GM12878 (cell line): ENCODE results near the gene CHRNA9. TPM values are rescaled to one million over a fixed set of nuclear protein-coding genes. Genes with fewer than 3 reads are reported as not detected.

Experiments used
- ATAC-seq: fragments of 200-7000 bp; cut with Tn5 transposase; 3 replicates; pipeline ENCODE4 v1.9.1; 2020; ENCODE audit warnings: mild to moderate bottlenecking, moderate library complexity
- BruUV-seq: library from RNA; stranded (reverse); fragments of 400-500 nt; replicated peaks from 2 replicates; lab custom pipeline; 2021; lab: Mats Ljungman, UMichigan
- CTCF ChIA-PET: fragments of 300-600 bp; sonication (Branson Sonifier 250); formaldehyde crosslinking; extraction: SDS; loops from one replicate; lab custom pipeline; 2021; ENCODE audit warnings: inconsistent platforms; lab: Yijun Ruan, JAX
- POLR2A ChIA-PET: fragments of 350-600 bp; formaldehyde crosslinking; extraction: SDS; loops from one replicate; lab custom pipeline; 2021; ENCODE audit warnings: inconsistent platforms; lab: Charles Lee
- RAD21 ChIA-PET: fragments of 300-600 bp; sonication (Branson Sonifier 250); formaldehyde crosslinking; loops from one replicate; lab custom pipeline; 2023; ENCODE audit warnings: antibody characterized with exemption; ENCODE audit not compliant: unreplicated experiment; lab: Charles Lee
- SMC1A ChIA-PET: fragments of 300-600 bp; sonication (Branson Sonifier 250); formaldehyde crosslinking; loops from one replicate; lab custom pipeline; 2023; ENCODE audit not compliant: unreplicated experiment, uncharacterized antibody; lab: Charles Lee
- DNase-seq: peaks from one replicate; pipeline ENCODE4 v3.0.0-alpha.2; 2011; ENCODE audit warnings: low read depth, low spot score
- FAIRE-seq: peaks from 3 replicates; lab custom pipeline; 2011; peaks lifted over from hg19 to GRCh38; lab: Jason Lieb, UNC
- H2AFZ ChIP-seq: 2 replicates; pipeline ENCODE4 v1.6.0; 2011; ENCODE audit warnings: low read depth, low read length, control low read depth; ENCODE audit not compliant: control insufficient read depth
- H3K27ac ChIP-seq: 2 replicates; pipeline ENCODE4 v1.5.1; 2011; ENCODE audit warnings: control low read depth; ENCODE audit not compliant: control insufficient read depth, insufficient read depth
- H3K27me3 ChIP-seq, 2 experiments: replicated peaks in 1 of 2; 2 replicates each; pipeline versions ENCODE4 v1.6.0 to v1.6.1; 2011; ENCODE audit warnings: low read length in 1 of 2; ENCODE audit not compliant: control insufficient read depth in 2 of 2, insufficient read depth in 2 of 2
- H3K36me3 ChIP-seq, 2 experiments: 2 replicates each; pipeline ENCODE4 v1.5.1; 2011; ENCODE audit warnings: low read length in 1 of 2; ENCODE audit not compliant: control insufficient read depth in 2 of 2, insufficient read depth in 2 of 2
- H3K4me1 ChIP-seq: 2 replicates; pipeline ENCODE4 v1.6.1; 2011; ENCODE audit warnings: mild to moderate bottlenecking, low read length, moderate library complexity, mixed read lengths; ENCODE audit not compliant: control insufficient read depth, insufficient read depth
- H3K4me2 ChIP-seq: 2 replicates; pipeline ENCODE4 v1.6.0; 2011; ENCODE audit warnings: control low read depth; ENCODE audit not compliant: control insufficient read depth, insufficient read depth
- H3K4me3 ChIP-seq: fragments of 200-600 bp; sonication (generic); 2 replicates; pipeline ENCODE4 v1.5.1; 2016
- H3K79me2 ChIP-seq: 2 replicates; pipeline ENCODE4 v1.6.0; 2011; ENCODE audit warnings: low read length; ENCODE audit not compliant: control insufficient read depth, insufficient read depth
- H3K9ac ChIP-seq: 2 replicates; pipeline ENCODE4 v1.8.0; 2011; ENCODE audit warnings: low read length, control low read depth, mixed read lengths; ENCODE audit not compliant: control insufficient read depth, insufficient read depth
- H3K9me3 ChIP-seq: replicated peaks from 3 replicates; pipeline ENCODE4 v1.5.1; 2011; ENCODE audit warnings: mild to moderate bottlenecking, low read length; ENCODE audit not compliant: control insufficient read depth, insufficient read depth
- H4K20me1 ChIP-seq: 2 replicates; pipeline ENCODE4 v1.6.0; 2011; ENCODE audit not compliant: control insufficient read depth, insufficient read depth
- PAX5 ChIP-seq: IDR thresholded peaks from 2 replicates; pipeline ENCODE4 v1.6.1; 2011; ENCODE audit warnings: low read depth, low read length, borderline replicate concordance
- RAD51 ChIP-seq: fragments of 450-650 bp; IDR thresholded peaks from 2 replicates; pipeline ENCODE4 v1.6.1; 2016; ENCODE audit warnings: moderate library complexity, mild to moderate bottlenecking, inconsistent platforms
- TARDBP ChIP-seq: IDR thresholded peaks from 2 replicates; pipeline ENCODE4 v1.6.1; 2016; ENCODE audit warnings: borderline replicate concordance
- TCF12 ChIP-seq: IDR thresholded peaks from 2 replicates; pipeline ENCODE4 v1.6.1; 2011; ENCODE audit warnings: low read depth, mild to moderate bottlenecking, low read length
- WGBS: methylation state at CpG from one replicate; pipeline ENCODE4 v1.1.6; 2016; ENCODE audit warnings: low lambda C conversion rate; ENCODE audit not compliant: insufficient replicate concordance, insufficient coverage; ENCODE audit errors: missing lambda C conversion rate; 5-methylcytosine and 5-hydroxymethylcytosine counted together
- in situ Hi-C: fragments of 300-500 bp; cut with MboI; formaldehyde crosslinking; loops from 9 replicates; pipeline ENCODE4 v1.14.3; 2018; ENCODE audit warnings: mixed read lengths
- intact Hi-C: fragments of 100-400 bp; cut with micrococcal nuclease; formaldehyde crosslinking; loops from one replicate; pipeline ENCODE4 v1.14.2; 2022; ENCODE audit not compliant: unreplicated experiment
- polyA plus RNA-seq, 11 experiments: library from polyadenylated mRNA; depleted of rRNA in 4 of 11; unstranded in 6 of 11; stranded (reverse) in 5 of 11; fragments of >200 nt; fragmentation: Nextera tagmentation in 4 of 11; fragmentation: Illumina TruSeq in 1 of 11; extraction: Ambion mirVana in 4 of 11; extraction: Trizol in 1 of 11; gene quantifications; 1 replicate in 1 of 11; 2 replicates in 10 of 11; pipeline versions ENCODE4 v1.2.1 to v1.2.3, GENCODE V29; 2011 to 2016; ENCODE audit warnings: inconsistent platforms in 2 of 11, missing spikeins in 2 of 11, low read depth in 1 of 11
- total RNA-seq, 4 experiments: library from RNA; depleted of rRNA in 3 of 4; stranded (reverse); fragments of >200 nt in 3 of 4; fragmentation: Illumina TruSeq in 1 of 4; extraction: Trizol in 1 of 4; gene quantifications; 2 replicates each; pipeline versions ENCODE4 v1.2.1 to v1.2.3, GENCODE V29; 2013 to 2021
- TF ChIP-seq, protein P1 (sequence below): fragments of 450-650 bp; conservative IDR thresholded peaks from 2 replicates; pipeline ENCODE4 v1.6.1; 2017; ENCODE audit warnings: mild to moderate bottlenecking, moderate library complexity
- TF ChIP-seq, protein P2 (sequence below): fragments of 450-650 bp; formaldehyde crosslinking; IDR thresholded peaks from 2 replicates; pipeline ENCODE4 v1.4.0; 2022; ENCODE audit warnings: mild to moderate bottlenecking, moderate library complexity

CHRNA9 gene
- total and polyA plus RNA-seq, 10 of the 15 experiments (the other 5 are each of a cell fraction or from before 2014, with no cell fraction given) = 0.05 to 0.09 (median 0.08) TPM; not detected in 7

DNA sequence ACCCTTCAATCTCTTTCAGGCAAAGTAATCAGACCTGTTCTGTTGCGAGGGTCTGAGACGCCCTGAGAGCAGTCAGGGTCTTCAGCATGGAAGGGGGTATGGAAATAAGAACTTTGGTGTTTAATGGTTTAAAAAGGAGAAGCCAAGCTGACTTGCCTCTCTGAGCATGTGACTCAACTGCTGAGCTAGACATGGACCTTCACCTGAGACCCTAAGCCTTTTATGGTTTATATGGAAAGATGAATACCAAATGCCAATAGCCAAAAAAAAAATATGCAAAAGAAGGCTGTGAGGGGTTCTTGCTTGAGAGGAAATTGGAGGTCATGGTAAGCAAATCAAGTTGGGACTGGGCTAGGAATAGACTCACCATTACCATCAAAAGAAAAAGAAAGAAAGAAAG is 30.6 kb downstream of the CHRNA9 start:
- H3K36me3 ChIP-seq = no peaks in the 10 kb centered on the region
- H3K27me3 ChIP-seq = no peaks in the 10 kb centered on the region
- ATAC-seq = no peak
- WGBS = 42% methylated on average over 2 of the region's 2 CpGs
- RAD21 ChIA-PET = no interaction called here
- TF ChIP-seq PAX5 = no peak
- no peak for TF ChIP-seq TARDBP
- TF ChIP-seq RAD51 = no peak
- TF ChIP-seq TCF12 = no peak
- TF ChIP-seq, protein P1, sequence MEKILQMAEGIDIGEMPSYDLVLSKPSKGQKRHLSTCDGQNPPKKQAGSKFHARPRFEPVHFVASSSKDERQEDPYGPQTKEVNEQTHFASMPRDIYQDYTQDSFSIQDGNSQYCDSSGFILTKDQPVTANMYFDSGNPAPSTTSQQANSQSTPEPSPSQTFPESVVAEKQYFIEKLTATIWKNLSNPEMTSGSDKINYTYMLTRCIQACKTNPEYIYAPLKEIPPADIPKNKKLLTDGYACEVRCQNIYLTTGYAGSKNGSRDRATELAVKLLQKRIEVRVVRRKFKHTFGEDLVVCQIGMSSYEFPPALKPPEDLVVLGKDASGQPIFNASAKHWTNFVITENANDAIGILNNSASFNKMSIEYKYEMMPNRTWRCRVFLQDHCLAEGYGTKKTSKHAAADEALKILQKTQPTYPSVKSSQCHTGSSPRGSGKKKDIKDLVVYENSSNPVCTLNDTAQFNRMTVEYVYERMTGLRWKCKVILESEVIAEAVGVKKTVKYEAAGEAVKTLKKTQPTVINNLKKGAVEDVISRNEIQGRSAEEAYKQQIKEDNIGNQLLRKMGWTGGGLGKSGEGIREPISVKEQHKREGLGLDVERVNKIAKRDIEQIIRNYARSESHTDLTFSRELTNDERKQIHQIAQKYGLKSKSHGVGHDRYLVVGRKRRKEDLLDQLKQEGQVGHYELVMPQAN = no peak
- TF ChIP-seq, protein P2, sequence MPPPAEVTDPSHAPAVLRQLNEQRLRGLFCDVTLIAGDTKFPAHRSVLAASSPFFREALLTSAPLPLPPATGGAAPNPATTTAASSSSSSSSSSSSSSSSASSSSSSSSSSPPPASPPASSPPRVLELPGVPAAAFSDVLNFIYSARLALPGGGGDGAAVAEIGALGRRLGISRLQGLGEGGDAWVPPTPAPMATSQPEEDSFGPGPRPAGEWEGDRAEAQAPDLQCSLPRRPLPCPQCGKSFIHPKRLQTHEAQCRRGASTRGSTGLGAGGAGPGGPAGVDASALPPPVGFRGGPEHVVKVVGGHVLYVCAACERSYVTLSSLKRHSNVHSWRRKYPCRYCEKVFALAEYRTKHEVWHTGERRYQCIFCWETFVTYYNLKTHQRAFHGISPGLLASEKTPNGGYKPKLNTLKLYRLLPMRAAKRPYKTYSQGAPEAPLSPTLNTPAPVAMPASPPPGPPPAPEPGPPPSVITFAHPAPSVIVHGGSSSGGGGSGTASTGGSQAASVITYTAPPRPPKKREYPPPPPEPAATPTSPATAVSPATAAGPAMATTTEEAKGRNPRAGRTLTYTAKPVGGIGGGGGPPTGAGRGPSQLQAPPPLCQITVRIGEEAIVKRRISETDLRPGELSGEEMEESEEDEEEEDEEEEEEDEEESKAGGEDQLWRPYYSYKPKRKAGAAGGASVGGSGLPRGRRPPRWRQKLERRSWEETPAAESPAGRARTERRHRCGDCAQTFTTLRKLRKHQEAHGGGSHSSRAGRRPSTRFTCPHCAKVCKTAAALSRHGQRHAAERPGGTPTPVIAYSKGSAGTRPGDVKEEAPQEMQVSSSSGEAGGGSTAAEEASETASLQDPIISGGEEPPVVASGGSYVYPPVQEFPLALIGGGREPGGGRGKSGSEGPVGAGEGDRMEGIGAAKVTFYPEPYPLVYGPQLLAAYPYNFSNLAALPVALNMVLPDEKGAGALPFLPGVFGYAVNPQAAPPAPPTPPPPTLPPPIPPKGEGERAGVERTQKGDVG (CRISPR knock-in tag) = no peak
- TF ChIP-seq, all 136 proteins: peak for 0
- Histone ChIP-seq H2AFZ (no peak overlapping the region), H3K9ac (no peak overlapping the region), H3K4me1 (no peaks in the 10 kb centered on the region), H3K4me3 (no peak overlapping the region), H3K79me2 (no peaks in the 10 kb centered on the region), H3K4me2 (no peak overlapping the region), H4K20me1 (no peaks in the 10 kb centered on the region), H3K9me3 (no peaks in the 10 kb centered on the region), H3K27ac (no peak overlapping the region)
- intact Hi-C loops = no loop called here
- POLR2A ChIA-PET = no interaction called here
- in situ Hi-C loops = no loop called here
- DNase-seq = no peak
- SMC1A ChIA-PET = no interaction called here
- CTCF ChIA-PET = no interaction called here
- no peak for FAIRE-seq
- BruUV-seq = no TSS peak
